Smooth muscle cell (in vitro differentiated cells): ENCODE results near the gene MYCL. TPM values are rescaled to one million over a fixed set of nuclear protein-coding genes. Genes with fewer than 3 reads are reported as not detected.

Experiments used
- DNase-seq: peaks from one replicate; lab custom pipeline; 2025; ENCODE audit not compliant: unreplicated experiment; lab: John Stamatoyannopoulos, UW
- H2AFZ ChIP-seq: fragments of 200-600 bp; sonication (generic); 2 replicates; pipeline ENCODE4 v1.6.0; 2016; ENCODE audit warnings: antibody characterized with exemption, low read depth, mild to moderate bottlenecking
- H3F3A ChIP-seq: fragments of 200-600 bp; sonication (generic); 2 replicates; pipeline ENCODE4 v1.6.0; 2017; ENCODE audit warnings: antibody characterized with exemption, low read depth
- H3K27ac ChIP-seq: fragments of 200-600 bp; sonication (generic); 2 replicates; pipeline ENCODE4 v1.5.1; 2016; ENCODE audit warnings: low read depth, mild to moderate bottlenecking
- H3K27me3 ChIP-seq: fragments of 200-600 bp; sonication (generic); 2 replicates; pipeline ENCODE4 v1.6.1; 2016; ENCODE audit warnings: low read depth, mild to moderate bottlenecking
- H3K36me3 ChIP-seq: fragments of 200-600 bp; sonication (generic); 2 replicates; pipeline ENCODE4 v1.5.1; 2016; ENCODE audit warnings: low read depth
- H3K4me1 ChIP-seq: fragments of 200-600 bp; sonication (generic); 2 replicates; pipeline ENCODE4 v1.5.1; 2016; ENCODE audit warnings: low read depth
- H3K4me2 ChIP-seq: fragments of 200-600 bp; sonication (generic); 2 replicates; pipeline ENCODE4 v1.6.0; 2016; ENCODE audit warnings: mild to moderate bottlenecking
- H3K4me3 ChIP-seq: fragments of 200-600 bp; sonication (generic); 2 replicates; pipeline ENCODE4 v1.5.1; 2016; ENCODE audit warnings: mild to moderate bottlenecking
- H3K79me2 ChIP-seq: fragments of 200-600 bp; sonication (generic); 2 replicates; pipeline ENCODE4 v1.6.0; 2016; ENCODE audit warnings: low read depth, mild to moderate bottlenecking
- H3K9ac ChIP-seq: fragments of 200-600 bp; sonication (generic); 2 replicates; pipeline ENCODE4 v1.6.0; 2016; ENCODE audit warnings: low read depth
- H3K9me3 ChIP-seq: fragments of 200-600 bp; sonication (generic); replicated peaks from 2 replicates; pipeline ENCODE4 v1.5.1; 2016; ENCODE audit warnings: low read depth
- H4K20me1 ChIP-seq: fragments of 200-600 bp; sonication (generic); 2 replicates; pipeline ENCODE4 v1.6.0; 2016; ENCODE audit warnings: low read depth
- WGBS: methylation state at CpG from one replicate; pipeline ENCODE4 v1.1.7; 2016; ENCODE audit warnings: low lambda C conversion rate; 5-methylcytosine and 5-hydroxymethylcytosine counted together
- polyA plus RNA-seq: library from polyadenylated mRNA; unstranded; fragments of >200 nt; fragmentation: Nextera tagmentation; extraction: Ambion mirVana; gene quantifications from 2 replicates; pipeline ENCODE4 v1.2.1, GENCODE V29; 2016
- total RNA-seq: library from RNA; depleted of rRNA; stranded (reverse); fragments of >200 nt; gene quantifications from 2 replicates; pipeline ENCODE4 v1.2.3, GENCODE V29; 2014
- TF ChIP-seq, protein P1 (sequence below): fragments of 200-600 bp; sonication (generic); IDR thresholded peaks from 2 replicates; pipeline ENCODE4 v1.5.1; 2017; ENCODE audit warnings: borderline replicate concordance, mild to moderate bottlenecking, antibody characterized with exemption; ENCODE audit not compliant: insufficient read depth, poor library complexity, severe bottlenecking

The MYCL gene
- total and polyA plus RNA-seq, 2 experiments from 2014 or later, result 0.98 to 4.5 TPM

- H3K27me3 ChIP-seq, result peaks cover 3% of the 10 kb centered on the region
- WGBS, result 71% methylated on average over 5 of the region's 5 CpGs
- TF ChIP-seq, protein P1, sequence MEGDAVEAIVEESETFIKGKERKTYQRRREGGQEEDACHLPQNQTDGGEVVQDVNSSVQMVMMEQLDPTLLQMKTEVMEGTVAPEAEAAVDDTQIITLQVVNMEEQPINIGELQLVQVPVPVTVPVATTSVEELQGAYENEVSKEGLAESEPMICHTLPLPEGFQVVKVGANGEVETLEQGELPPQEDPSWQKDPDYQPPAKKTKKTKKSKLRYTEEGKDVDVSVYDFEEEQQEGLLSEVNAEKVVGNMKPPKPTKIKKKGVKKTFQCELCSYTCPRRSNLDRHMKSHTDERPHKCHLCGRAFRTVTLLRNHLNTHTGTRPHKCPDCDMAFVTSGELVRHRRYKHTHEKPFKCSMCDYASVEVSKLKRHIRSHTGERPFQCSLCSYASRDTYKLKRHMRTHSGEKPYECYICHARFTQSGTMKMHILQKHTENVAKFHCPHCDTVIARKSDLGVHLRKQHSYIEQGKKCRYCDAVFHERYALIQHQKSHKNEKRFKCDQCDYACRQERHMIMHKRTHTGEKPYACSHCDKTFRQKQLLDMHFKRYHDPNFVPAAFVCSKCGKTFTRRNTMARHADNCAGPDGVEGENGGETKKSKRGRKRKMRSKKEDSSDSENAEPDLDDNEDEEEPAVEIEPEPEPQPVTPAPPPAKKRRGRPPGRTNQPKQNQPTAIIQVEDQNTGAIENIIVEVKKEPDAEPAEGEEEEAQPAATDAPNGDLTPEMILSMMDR, result no peak
These were observed 38.5 kb upstream of the MYCL start for GRCh38 chr1:39940253-39940652.

DNA sequence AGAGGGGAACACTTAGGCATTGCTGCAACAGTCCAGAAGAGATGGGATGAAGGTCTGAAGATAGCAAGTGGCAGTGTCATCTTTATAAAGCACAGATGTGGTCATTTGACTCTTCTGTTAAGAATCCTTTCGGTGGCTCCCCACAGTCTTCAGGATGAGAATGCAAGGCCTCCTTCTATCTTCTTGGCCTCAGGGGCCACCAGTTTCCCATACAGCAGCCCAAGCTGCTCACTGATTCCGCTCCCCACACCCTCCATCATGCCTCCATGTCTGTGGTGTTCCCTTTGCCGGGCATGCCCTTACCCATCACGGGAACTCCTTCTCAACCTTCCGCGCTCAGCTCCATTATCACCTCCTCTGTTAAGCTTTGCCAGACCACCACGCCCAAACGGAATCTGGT is 37.1 kb upstream of the MYCL start:
- H3K9ac ChIP-seq, result no peak overlapping the region
- no peak overlapping the region for H3K4me2 ChIP-seq
- no peaks in the 10 kb centered on the region for H3K36me3 ChIP-seq
- WGBS, result 98% methylated on average over 8 of the region's 8 CpGs
- TF ChIP-seq, protein P1, result no peak
- no peaks in the 10 kb centered on the region for H3F3A ChIP-seq
- H3K79me2 ChIP-seq, result no peaks in the 10 kb centered on the region
- H3K9me3 ChIP-seq, result no peaks in the 10 kb centered on the region
- H3K27ac ChIP-seq, result no peak overlapping the region
- no peak for DNase-seq
- no peak overlapping the region for H2AFZ ChIP-seq
- H3K4me1 ChIP-seq, result no peaks in the 10 kb centered on the region
- no peaks in the 10 kb centered on the region for H4K20me1 ChIP-seq
- peaks cover 3% of the 10 kb centered on the region for H3K27me3 ChIP-seq
- no peak overlapping the region for H3K4me3 ChIP-seq

More at GRCh38 chr1:39940253-39940652, 38.5 kb upstream of the MYCL start:
- Histone ChIP-seq H3K4me3 (no peak overlapping the region), H3K27ac (no peak overlapping the region), H2AFZ (no peak overlapping the region), H3K9ac (no peak overlapping the region), H3K79me2 (no peaks in the 10 kb centered on the region), H3K4me1 (no peaks in the 10 kb centered on the region), H3K36me3 (no peaks in the 10 kb centered on the region), H4K20me1 (no peaks in the 10 kb centered on the region), H3F3A (no peaks in the 10 kb centered on the region), H3K4me2 (no peak overlapping the region), H3K9me3 (no peaks in the 10 kb centered on the region)
- no peak for DNase-seq

GRCh38 chr1:39936724-39937491 is 35.2 kb upstream of the MYCL start:
- Histone ChIP-seq H2AFZ (no peak overlapping the region), H4K20me1 (no peaks in the 10 kb centered on the region), H3K9ac (no peak overlapping the region), H3K4me3 (no peak overlapping the region), H3K27ac (no peak overlapping the region), H3K27me3 (peaks cover 3% of the 10 kb centered on the region), H3K4me1 (no peaks in the 10 kb centered on the region), H3F3A (no peaks in the 10 kb centered on the region), H3K79me2 (no peaks in the 10 kb centered on the region), H3K36me3 (no peaks in the 10 kb centered on the region), H3K4me2 (no peak overlapping the region), H3K9me3 (no peaks in the 10 kb centered on the region)
- 95% methylated on average over 2 of the region's 2 CpGs for WGBS
- TF ChIP-seq, protein P1, result no peak
- DNase-seq, result no peak
